Stimulated activated CD8-positive, alpha-beta memory T cell treated with anti-CD3 and anti-CD28 coated beads, Interleukin-12 subunit alpha, Interleukin-12 subunit beta, amount 100 ng/mL, for 1 hour (primary cell): ENCODE data around the gene DUS3L.

Experiments used
- DNase-seq: peaks from one replicate; pipeline ENCODE4 v3.0.0-alpha.2; 2020; ENCODE audit warnings: low read depth

Gene DUS3L

GRCh38 chr19:5822181-5822844 lies 31.4 kb upstream of the DUS3L start:
- no peak for DNase-seq

- no peak for DNase-seq
These were observed 30.7 kb upstream of the DUS3L start for GRCh38 chr19:5821521-5822180.

- DNase-seq: no peak
These were observed 29.8 kb upstream of the DUS3L start for GRCh38 chr19:5820785-5821184.

- no peak for DNase-seq
These were observed 27.6 kb upstream of the DUS3L start for GRCh38 chr19:5818594-5818993.

GRCh38 chr19:5817218-5817617 lies 26.3 kb upstream of the DUS3L start:
- no peak for DNase-seq

- no peak for DNase-seq
These were observed 23.9 kb upstream of the DUS3L start for GRCh38 chr19:5814852-5815246.

GRCh38 chr19:5814123-5814851 lies 23.3 kb upstream of the DUS3L start:
- no peak for DNase-seq

GRCh38 chr19:5811117-5811516 lies 20.2 kb upstream of the DUS3L start:
- DNase-seq: no peak

GRCh38 chr19:5809469-5809868 lies 18.5 kb upstream of the DUS3L start:
- DNase-seq: no peak

- no peak for DNase-seq
These were observed 18.1 kb upstream of the DUS3L start for GRCh38 chr19:5809053-5809452.

- DNase-seq: no peak
These were observed 17.3 kb upstream of the DUS3L start for GRCh38 chr19:5808120-5808816.

- DNase-seq: no peak
These were observed 15.9 kb upstream of the DUS3L start for GRCh38 chr19:5806905-5807304.

GRCh38 chr19:5806133-5806489 lies 15.1 kb upstream of the DUS3L start:
- DNase-seq: no peak

- DNase-seq: peak; percentile 40
These were observed 14.6 kb upstream of the DUS3L start for GRCh38 chr19:5805462-5806132.

- DNase-seq: no peak
These were observed 13.8 kb upstream of the DUS3L start, which contains the start of gene NRTN for GRCh38 chr19:5804516-5805461. TSS of gene NRTN (plus strand) at chr19:5805067. CDS start at chr19:5824166, 19,099 bp downstream.

GRCh38 chr19:5803752-5804515 lies 13.0 kb upstream of the DUS3L start:
- DNase-seq: peak; percentile 75

GRCh38 chr19:5803441-5803751 lies 12.4 kb upstream of the DUS3L start:
- DNase-seq: no peak

- DNase-seq: no peak
These were observed 11.0 kb upstream of the DUS3L start for GRCh38 chr19:5801796-5802619.
